VCaP (cell line): ENCODE data around the gene CFAP410.

ENCODE experiments used
- H3K27ac ChIP-seq: fragments of 450-650 bp; 2 replicates; pipeline ENCODE4 v1.5.1; 2017
- CTCF ChIP-seq: fragments of 450-650 bp; conservative IDR thresholded peaks from 2 replicates; pipeline ENCODE4 v1.5.1; 2017; ENCODE audit warnings: mild to moderate bottlenecking, moderate library complexity

CFAP410 gene

GRCh38 chr21:44293551-44294231, 45.5 kb downstream of the CFAP410 start:
- H3K27ac ChIP-seq, result no peak overlapping the region
- no peak for TF ChIP-seq CTCF

- no peak for TF ChIP-seq CTCF
- H3K27ac ChIP-seq, result no peak overlapping the region
Observed at GRCh38 chr21:44292812-44293195, 46.4 kb downstream of the CFAP410 start.

GRCh38 chr21:44291936-44292811, 47.0 kb downstream of the CFAP410 start:
- H3K27ac ChIP-seq, result no peak overlapping the region
- no peak for TF ChIP-seq CTCF

- no peak for TF ChIP-seq CTCF
- H3K27ac ChIP-seq, result no peak overlapping the region
Observed at GRCh38 chr21:44291078-44291935, 47.9 kb downstream of the CFAP410 start.

GRCh38 chr21:44290327-44291077, 48.7 kb downstream of the CFAP410 start:
- no peak overlapping the region for H3K27ac ChIP-seq
- TF ChIP-seq CTCF, result no peak

GRCh38 chr21:44289381-44290010, 49.7 kb downstream of the CFAP410 start:
- no peak for TF ChIP-seq CTCF

More at GRCh38 chr21:44289381-44290010, 49.7 kb downstream of the CFAP410 start:
- H3K27ac ChIP-seq, result no peak overlapping the region
